T-helper 22 cell (primary cell): ENCODE data around the gene PSTPIP1.

Experiments used
- DNase-seq: peaks from one replicate; pipeline ENCODE4 v3.0.0-alpha.2; 2020; ENCODE audit warnings: low read depth

The PSTPIP1 gene

GRCh38 chr15:77070180-77070494 is 75.2 kb downstream of the PSTPIP1 start:
- no peak for DNase-seq

GRCh38 chr15:77070495-77071304 is 75.8 kb downstream of the PSTPIP1 start, which contains the start of gene TSPAN3:
Gene TSPAN3, minus strand, starts transcription at chr15:77071109. Its CDS starts 155 bp downstream, at chr15:77070954.
- peak; percentile 82 for DNase-seq

- DNase-seq, result no peak
Observed at GRCh38 chr15:77071305-77072223, 76.6 kb downstream of the PSTPIP1 start.

- no peak for DNase-seq
Observed at GRCh38 chr15:77074350-77074749, 79.4 kb downstream of the PSTPIP1 start.

- no peak for DNase-seq
Observed at GRCh38 chr15:77075528-77075927, 80.6 kb downstream of the PSTPIP1 start.

GRCh38 chr15:77076323-77076915 is 81.5 kb downstream of the PSTPIP1 start:
- DNase-seq, result no peak

GRCh38 chr15:77081971-77082370 is 87.0 kb downstream of the PSTPIP1 start:
- no peak for DNase-seq

- peak; percentile 30 for DNase-seq
Observed at GRCh38 chr15:77083381-77084160, 88.6 kb downstream of the PSTPIP1 start.

- no peak for DNase-seq
Observed at GRCh38 chr15:77084436-77084835, 89.5 kb downstream of the PSTPIP1 start.

GRCh38 chr15:77085297-77085696 is 90.4 kb downstream of the PSTPIP1 start:
- DNase-seq, result no peak
